Daoy (cell line): Measurements from ENCODE around the gene TESK2. TPM values are rescaled to one million over a fixed set of nuclear protein-coding genes. Genes with fewer than 3 reads are reported as not detected.
"Not testable (repeated sequence)": the region's sequence is repeated elsewhere in the genome, so short reads cannot be mapped to it uniquely, and the experiment has no call there.

ENCODE experiments used
- DNase-seq: peaks from one replicate; pipeline ENCODE4 v3.0.0-alpha.2; 2015; ENCODE audit warnings: low read depth
- total RNA-seq: library from RNA; depleted of rRNA; stranded (reverse); fragments of >200 nt; shearing (Covaris generic); gene quantifications from 2 replicates; pipeline ENCODE4 v1.2.3, GENCODE V29; 2014

The TESK2 gene
- total RNA-seq, 1 experiment from 2014 or later, result 0.91 TPM

DNA sequence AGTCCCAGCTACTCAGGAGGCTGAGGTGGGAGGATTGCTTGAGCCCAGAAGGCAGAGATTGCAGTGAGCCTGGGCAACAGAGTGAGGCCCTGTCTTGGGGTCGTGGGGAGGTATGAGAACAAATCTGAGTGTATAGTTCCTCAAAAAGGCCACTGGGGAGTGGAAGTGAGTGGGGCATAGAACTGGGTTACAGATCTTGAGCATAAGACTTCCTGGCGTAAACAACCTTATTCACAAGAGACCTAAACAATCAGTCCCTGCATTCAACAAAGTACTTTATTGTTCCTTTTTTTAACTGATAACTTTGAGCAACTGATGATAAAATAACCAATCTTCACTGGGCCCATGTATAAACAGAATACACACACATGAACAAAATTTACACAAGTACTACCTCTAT, 78.1 kb downstream of the TESK2 start:
- DNase-seq, result no peak

DNA sequence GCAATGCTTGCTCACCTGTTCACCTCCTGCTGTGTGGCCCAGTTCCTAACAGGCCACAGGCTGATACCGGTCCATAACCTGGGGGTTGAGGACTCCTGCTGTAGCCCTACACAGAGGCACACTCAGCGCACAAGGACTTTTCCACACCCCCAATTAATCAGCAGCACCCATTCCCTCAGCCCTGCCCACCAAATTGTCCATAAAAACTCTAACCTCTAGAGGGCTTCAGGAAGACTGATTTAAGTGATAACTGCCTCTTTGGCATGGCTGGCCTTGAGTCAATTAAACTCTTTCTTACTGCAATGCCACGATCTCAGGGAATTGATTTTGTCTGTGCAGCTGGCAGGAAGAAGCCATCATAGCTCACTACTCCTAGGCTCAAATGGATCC, 79.5 kb downstream of the TESK2 start:
- no peak for DNase-seq

DNA sequence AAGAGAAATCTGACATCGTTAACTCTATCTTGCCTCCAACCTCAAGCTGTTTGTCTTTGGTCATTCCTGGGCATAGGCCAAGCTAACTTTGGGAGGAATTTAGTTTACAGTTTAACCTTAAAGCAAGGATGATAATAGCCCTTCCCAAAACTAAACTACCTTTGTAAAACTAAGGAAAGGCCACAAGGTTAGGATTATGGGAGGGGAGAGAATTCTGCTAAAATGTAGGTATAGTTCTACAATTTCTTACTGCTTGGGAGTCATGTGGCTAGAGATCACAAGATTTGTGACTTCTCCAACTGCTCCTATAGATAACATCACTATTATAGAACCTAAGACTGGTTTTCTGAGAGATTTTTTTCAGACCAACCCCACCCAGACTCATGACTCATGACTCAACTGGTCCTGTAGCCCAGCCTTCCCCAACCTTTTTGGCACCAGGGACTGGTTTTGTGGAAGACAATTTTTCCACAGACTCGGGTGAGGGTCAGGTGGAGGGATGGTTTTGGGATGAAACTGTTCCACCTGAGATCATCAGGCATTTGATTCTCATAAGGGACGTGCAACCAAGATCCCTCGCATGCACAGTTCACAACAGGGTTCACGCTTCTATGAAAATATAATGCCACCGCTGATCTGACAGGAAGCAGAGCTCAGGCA, 80.0 kb downstream of the TESK2 start:
- peak; percentile 28 for DNase-seq

DNA sequence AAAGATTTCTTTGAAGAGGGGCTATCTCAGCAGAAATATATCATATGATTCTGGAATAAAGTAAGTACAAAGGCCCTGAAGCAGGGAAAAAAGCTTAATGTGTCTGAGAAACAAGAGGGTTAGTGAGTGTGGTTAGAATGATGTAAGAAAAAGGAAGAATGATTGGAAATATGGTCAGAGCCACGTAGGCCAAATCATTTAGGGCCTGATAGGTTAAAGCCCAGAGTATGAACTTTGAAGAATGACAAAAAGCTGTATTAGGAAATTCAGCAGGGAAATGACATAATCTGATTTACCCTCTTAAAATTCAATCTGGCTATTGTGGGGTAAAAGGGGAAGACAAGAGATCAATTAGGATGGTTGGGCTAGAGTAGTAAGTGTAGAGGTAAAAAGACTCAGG, 81.7 kb downstream of the TESK2 start:
- no peak for DNase-seq

DNA sequence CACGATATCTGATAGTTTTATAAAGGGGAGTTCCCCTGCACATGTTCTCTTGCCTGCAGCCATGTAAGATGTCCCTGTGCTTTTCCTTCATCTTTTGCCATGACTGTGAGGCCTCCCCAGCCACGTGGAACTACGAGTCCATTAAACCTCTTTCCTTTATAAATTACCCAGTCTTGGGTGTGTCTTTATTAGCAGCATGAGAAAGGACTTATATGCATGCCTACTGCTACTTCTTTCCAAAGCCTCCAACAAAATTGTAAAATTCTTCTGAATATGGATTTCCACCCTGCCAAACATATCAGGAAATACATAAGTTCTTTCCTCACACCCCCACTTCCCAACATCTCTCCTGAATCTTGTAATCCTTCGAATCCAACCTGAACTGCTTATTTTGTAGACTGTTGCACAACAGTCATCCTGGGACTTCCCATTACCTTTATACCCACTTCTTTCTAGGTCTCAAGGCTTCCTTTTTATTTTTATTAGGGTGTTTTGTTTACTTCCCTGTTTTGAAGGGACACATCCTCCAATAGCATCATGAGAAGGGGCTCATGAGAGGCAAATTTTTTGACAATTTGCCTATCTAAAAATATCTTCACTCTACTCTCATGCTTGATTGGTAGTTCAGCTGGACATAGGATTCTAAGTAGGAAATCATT, 83.2 kb downstream of the TESK2 start:
- DNase-seq, result no peak

DNA sequence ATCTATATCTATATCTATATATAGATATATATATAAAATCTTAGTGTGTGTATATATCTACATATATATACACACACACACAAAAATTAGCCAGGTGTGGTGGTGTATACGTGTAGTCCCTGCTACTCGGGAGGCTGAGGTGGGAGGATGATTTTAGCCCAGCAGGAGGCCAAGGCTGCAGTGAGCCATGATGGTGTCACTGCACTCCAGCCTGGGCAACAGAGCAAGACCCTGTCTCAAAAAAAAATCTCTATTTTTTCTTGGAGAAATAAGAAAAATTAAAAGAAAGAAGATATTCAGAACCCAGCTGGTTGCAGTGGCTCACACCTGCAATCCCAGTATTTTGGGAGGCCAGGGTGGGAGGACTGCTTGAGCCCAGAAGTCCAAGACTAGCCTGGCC, 85.3 kb downstream of the TESK2 start:
- DNase-seq, result no peak

DNA sequence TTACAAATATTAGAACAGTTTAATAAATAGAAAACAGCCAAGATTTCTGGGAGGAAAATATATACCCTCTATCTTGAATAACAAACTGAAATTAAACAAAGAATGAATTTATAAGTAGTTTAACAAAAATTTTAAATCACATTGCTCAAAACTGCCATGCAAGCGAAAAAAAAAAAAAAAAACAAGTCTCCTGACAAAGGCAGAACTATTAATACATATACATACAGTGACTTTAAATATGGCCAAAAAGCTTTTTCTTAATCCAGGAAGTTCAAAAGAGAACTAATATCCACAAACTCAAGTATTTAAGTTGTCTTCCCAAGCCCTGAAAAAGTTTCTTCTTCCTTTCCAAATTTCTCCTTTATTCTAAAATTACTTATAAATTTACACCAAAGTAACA, 87.2 kb downstream of the TESK2 start:
- DNase-seq, result no peak

DNA sequence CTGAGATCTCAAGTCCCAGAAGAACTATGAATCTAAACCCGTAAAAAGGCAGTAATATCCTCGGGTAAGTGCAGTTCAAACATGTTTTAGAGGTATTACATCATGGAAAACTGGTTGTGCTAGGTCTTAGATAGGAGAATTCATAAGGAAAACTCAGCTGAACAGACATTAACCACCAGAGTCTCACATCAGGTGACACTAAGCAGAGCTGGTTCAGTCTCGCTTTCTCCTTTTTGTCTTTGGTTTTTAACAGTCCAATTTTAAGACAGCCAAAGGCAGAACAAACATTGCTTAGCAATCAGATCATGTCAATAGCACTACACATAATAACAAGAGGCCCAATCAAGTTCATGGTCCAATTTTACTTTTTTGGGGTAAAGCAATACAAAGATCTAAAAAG, 87.7 kb downstream of the TESK2 start:
- DNase-seq, result no peak

DNA sequence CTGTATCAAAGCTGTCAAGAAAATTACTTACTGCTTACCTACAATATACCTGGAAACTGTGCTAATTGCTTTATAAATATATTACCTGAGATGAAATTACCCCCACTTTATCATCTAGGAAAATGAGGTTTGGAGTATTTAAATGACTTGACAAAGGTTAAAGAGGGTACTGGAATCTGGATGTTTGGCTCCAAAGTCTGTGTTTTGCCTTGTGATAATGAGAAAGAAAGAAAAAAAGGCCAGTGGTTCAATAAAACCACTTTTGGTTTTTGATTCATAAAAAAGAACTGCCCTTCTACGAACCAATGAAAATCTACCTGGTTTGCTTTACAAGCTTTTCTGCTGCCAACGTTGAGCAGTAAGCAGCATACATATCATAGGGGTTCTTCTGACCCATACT, 89.4 kb downstream of the TESK2 start:
- DNase-seq, result no peak

DNA sequence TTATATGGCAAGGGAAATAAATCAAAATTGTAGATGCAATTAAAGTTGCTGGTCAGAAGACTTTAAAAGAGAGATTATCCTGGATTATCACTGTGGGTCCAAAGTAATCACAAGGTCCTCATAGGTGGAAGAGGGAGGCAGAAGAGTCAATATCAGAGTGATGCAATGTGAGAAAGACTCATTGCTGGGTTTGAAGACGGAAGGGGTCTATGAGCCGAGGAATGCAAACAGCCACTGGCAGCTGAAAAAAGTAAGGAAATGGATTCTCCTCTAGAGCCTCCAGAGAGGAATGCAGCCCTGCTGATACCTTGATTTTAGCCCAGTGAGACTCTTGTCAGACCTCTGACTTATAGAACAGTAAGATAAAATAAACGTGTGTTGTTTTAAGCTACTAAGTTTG, 90.9 kb downstream of the TESK2 start:
- no peak for DNase-seq

DNA sequence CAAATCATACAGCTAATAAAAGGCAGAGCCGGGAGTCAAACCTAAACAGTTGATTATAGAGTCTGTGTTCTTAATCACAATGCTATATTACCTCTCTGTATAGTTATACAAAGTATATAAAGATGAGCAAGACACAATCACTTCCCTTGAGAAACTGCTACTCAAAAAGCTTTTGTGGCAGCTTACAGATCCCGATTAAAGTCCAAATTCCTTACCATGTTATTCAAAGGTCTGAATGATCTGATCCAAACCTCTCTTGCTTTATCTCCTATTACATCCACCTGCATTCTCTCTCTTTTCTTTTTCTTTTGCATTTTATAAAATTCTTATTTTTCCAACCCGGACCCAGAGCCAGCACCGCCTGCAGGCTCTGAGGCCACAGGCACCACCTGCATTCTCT, 93.7 kb downstream of the TESK2 start:
- no peak for DNase-seq

DNA sequence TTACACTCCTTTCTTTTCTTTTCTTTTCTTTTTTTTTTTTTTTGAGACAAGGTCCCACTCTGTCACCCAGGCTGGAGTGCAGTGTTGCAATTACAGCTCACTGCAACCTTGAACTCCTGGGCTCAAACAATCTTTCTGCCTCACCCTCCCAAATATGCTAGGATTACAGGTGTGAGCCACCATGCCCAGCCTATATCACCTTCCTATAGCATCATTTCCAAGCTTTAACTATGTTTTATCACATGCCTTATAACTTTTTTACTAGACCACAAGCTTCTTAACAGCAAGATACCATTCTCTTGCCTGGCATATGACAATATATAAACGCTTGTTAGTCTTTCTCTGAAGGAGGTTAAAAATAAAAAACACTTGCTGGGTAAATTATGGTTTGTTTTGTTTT, 95.4 kb downstream of the TESK2 start:
- DNase-seq, result no peak

DNA sequence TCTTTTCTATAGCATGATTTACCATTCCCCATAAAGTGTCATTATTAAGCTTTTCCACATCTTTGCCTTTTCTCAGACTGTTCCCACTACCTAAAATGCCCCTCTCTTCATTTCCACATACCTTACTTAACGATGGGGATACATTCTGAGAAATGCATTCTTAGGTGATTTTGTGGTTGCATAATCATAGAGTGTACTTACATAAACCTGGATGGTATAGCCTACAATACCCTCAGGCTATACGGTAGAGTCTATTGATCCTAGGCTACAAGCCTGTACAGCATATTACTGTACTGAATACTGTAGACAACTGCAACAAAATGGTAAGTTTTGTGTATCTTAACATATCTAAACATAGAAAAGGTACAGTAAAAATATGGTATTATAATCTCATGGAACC, 95.9 kb downstream of the TESK2 start:
- no peak for DNase-seq

DNA sequence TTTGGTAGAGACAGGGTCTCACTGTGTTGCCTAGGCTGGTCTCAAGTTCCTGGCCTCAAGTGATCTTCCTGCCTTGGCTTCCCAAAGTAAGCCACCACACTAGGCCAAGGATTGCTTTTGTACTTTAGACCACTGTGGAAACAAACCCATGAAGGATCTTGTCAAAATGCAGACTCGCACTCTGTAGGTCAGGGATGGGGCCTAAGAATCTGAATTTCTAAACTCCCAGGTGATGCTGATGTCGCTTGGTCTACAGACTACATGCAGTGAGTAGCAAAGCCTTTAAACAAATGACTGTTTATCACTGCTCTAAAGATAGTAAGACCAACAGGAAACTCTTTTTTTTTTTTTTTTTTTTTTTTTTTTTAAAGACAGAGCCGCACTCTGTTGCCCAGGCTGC, 96.6 kb downstream of the TESK2 start:
- no peak for DNase-seq

DNA sequence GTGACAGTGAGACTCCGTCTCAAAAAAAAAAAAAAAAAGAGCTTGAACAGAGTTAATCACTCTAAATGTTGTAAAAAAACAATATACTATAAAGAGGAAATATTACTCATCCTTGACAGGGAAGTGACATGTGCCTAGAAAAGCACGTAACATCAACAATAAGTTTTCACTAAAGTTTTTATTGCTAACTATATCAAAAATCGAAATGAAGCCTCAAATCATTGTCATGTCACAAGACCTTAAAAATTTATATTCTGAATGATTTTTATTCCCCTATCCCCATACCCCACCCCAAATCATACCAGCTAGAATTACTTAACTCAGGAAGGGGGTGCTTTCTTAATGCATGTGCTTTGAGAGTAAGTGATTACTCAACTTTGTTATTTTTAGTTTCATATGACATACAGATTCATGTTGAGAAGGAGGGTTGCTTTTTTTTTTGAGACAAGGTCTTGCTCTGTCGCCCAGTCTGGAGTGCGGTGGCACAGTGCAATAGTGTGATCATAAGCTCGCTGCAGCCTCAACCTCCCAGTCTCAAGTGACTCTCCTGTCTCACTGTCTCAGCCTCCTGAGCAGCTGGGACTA, 97.2 kb downstream of the TESK2 start:
- DNase-seq, result no peak

DNA sequence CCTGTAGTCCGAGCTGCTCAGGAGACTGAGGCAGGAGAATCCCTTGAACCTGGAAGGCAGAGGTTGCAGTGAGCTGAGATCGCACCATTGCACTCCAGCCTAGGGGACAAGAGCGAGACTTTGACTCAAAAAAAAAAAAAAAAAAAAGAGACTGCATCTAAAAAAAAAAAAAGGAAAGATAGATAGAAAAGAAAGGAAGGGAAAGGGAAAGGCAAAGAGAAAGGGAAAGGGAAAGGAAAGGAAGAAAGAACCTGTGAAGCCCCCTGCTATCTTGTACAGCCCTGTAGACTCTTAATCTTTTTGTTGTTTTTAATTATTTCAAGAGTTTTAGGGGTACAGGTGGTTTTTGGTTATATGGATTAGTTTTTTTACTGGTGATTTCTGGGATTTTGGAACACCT, 104.7 kb downstream of the TESK2 start:
- DNase-seq, result no peak

DNA sequence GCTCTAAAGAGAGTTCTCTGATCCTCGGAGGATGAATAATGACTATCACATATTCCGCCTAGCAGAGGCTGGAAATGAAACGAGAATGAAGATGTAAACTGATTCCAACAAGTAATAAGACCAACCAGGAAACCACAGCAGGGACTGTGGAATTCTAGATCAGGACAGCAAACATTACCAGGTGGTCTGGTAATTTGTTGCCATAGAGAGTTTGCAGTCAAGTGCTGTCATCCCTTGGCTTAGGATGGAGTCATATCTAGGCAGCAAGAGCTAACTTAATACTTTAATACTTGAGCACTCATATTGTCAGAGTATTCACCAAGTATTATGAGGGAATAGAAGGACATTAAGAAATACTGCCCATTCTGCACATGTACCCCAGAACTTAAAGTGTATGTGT, 105.7 kb downstream of the TESK2 start:
- DNase-seq, result peak; percentile 29

DNA sequence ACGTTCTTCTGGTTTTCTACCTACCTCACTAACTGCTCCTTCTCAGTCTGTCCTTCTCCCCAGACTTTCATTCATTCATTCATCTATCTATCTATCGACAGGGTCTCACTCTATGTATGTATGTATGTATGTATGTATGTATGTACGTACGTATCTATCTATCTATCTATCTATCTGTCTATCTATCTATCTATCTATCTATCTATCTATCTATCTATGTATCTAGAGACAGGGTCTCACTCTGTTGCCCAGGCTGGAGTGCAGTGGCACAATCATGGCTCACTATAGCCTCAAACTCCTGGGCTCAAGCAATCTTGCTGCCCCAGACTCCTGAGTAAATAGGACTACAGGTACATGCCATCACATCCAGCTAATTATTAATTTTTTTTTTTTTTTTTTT, 106.8 kb downstream of the TESK2 start:
- DNase-seq, result not testable (repeated sequence)

DNA sequence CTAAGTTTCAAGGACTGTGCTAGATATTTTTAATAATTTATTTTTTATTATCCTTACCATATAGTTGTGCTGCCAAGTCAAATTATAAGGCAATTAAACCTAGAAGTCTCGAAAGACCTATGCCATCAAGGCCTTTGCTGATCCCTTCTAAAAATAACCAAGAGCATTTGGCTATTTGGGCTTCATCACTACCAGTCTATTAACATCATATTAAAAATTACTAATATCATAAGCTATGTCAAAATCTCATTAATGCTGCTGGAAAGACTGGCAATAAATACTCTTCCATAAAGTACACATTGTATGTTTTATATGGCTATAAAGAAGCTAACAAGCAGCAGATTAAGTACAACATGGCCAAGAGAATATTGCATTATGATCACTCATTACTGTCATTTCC, 107.8 kb downstream of the TESK2 start:
- DNase-seq, result no peak

DNA sequence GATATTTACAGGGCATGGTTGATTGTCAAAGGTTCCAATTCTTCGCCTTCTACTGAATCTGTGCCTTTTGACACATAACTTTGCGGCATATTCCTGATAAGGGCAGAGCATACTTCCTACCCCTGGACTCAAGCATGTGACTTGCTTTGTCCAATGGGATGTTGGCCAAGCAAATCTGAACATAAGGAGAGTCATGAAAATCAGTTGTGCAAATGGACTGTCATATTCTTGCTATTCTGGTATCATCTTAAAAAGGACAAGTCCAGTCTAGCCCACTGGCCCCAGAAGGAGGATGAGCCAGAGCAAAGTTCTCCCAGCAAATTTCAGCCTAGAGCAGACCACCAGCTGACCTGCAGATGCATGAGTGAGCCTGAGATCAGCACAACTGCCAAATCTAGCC, 109.7 kb downstream of the TESK2 start:
- no peak for DNase-seq

DNA sequence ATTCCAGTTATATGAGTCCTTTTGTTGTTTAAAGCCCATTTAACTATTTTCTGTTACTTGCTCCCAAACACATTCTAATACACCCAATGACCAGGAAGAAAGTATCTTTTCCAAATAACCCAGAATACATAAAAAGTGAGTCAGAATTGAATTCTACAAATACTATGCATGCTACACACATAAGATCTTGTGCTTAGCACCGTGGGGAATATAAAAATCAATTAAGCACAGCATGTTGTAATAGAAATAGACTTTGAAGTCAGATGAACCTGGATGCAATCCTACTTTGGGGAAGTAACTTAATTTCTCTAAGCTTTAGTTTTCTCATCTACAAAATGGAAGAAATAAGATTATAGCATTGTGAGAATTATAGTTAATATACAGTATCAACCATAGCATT, 110.2 kb downstream of the TESK2 start:
- DNase-seq, result no peak

DNA sequence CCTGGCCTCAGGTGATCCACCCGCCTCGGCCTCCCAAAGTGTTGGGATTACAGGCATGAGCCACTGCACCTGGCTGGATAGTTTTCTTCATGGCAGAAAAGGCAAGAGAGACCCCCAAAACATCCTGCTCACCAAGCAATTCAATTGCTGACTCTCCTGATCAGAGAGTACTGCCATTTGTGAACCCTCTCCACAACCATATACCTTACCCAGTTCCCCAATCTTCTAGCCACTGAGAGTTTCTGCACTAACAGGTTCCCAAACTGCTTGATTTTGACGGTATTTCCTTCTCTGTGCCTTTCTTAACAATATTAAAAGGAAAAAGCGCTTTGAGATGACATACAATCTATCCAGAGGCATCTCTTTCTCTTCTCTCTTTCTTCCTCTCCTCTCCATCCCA, 110.8 kb downstream of the TESK2 start:
- DNase-seq, result no peak

DNA sequence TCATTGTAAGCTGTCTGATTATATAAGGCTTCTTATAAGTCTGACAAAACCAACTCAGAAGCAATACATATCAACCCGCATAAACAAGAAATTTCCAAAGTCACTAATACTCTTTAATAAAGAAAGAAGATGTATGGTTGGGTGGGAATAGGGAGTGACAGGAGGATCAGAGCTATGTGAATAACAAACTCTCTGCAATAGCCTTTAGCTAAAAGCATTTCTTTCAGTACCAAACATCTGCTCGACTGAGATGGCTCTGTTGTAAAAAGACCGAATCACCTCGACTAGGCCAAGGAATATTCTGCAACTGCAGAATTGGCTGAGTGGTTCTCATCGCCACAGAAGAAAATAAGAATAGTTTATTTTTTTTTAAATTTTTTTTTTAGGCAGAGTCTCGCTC, 111.4 kb downstream of the TESK2 start:
- DNase-seq, result no peak

DNA sequence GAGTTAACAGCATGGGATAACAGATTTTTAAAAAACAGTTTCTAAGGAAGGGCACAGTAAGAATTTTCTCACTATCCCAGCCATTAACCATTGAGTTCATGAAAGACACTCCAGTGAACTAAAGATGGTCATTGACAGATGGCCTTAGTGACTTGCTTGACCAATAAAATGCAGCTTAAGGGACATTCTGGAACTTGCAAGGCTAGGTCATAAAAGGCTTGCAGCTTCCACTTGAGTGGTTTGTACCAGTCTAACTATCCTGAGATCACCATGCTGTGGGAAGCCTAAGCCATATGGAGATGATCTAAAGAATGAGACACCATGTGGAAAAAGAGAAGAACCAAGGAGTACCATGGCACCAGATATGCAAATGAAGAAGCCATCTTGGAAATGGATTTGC, 112.8 kb downstream of the TESK2 start:
- no peak for DNase-seq
